ENCODE data around the gene ZMIZ1. TPM values are rescaled to one million over a fixed set of nuclear protein-coding genes. Genes with fewer than 3 reads are reported as not detected.

The ZMIZ1 gene
- total RNA-seq, 1 experiment from 2014 or later: 35.8 TPM

GRCh38 chr10:79084972-79085597, 16.3 kb downstream of the ZMIZ1 start:
- POLR2A ChIA-PET (ENCODE audit: low non-redundant PET): no interaction called here
- CTCF ChIA-PET: no interaction called here

GRCh38 chr10:79086822-79087221, 18.1 kb downstream of the ZMIZ1 start:
- no TSS peak for BruUV-seq (replicated peaks)
- POLR2A ChIA-PET (ENCODE audit: low non-redundant PET): no interaction called here

More at GRCh38 chr10:79084972-79085597, 16.3 kb downstream of the ZMIZ1 start:
- Histone ChIP-seq H3K4me1 (ENCODE audit: insufficient read depth, low read length, poor library complexity, severe bottlenecking) (peaks cover 21% of the 10 kb centered on the region), H3K4me3 (ENCODE audit: low read depth, low read length, poor library complexity, severe bottlenecking) (no peak overlapping the region), H3K9me3 (ENCODE audit: low read depth, low read length, poor library complexity, severe bottlenecking) (no peaks in the 10 kb centered on the region), H3K36me3 (ENCODE audit: insufficient read depth, low read length, poor library complexity, severe bottlenecking) (no peaks in the 10 kb centered on the region), H3K27me3 (replicated peaks; ENCODE audit: insufficient read depth, low read depth, low read length, poor library complexity) (no peaks in the 10 kb centered on the region), H3K27ac (ENCODE audit: low read depth, low read length, poor library complexity, severe bottlenecking) (no peak overlapping the region)
- intact Hi-C loops (cut with micrococcal nuclease; ENCODE audit: unreplicated experiment): no loop called here
- no TSS peak for BruUV-seq (replicated peaks)
- no peak for TF ChIP-seq EZH2 (IDR thresholded peaks at IDR 0.05; ENCODE audit: borderline replicate concordance, low read depth, low read length, poor library complexity, severe bottlenecking)
- TF ChIP-seq CTCF (conservative IDR thresholded peaks at IDR 0.05; ENCODE audit: low read depth, low read length): no peak
- DNase-seq (ENCODE audit: low spot score): no peak

GRCh38 chr10:79087721-79088120, 19.0 kb downstream of the ZMIZ1 start:
- no peak for DNase-seq (ENCODE audit: low spot score)
- Histone ChIP-seq H3K27ac (ENCODE audit: low read depth, low read length, poor library complexity, severe bottlenecking) (no peak overlapping the region), H3K9me3 (ENCODE audit: low read depth, low read length, poor library complexity, severe bottlenecking) (no peaks in the 10 kb centered on the region), H3K27me3 (replicated peaks; ENCODE audit: insufficient read depth, low read depth, low read length, poor library complexity) (no peaks in the 10 kb centered on the region), H3K36me3 (ENCODE audit: insufficient read depth, low read length, poor library complexity, severe bottlenecking) (no peaks in the 10 kb centered on the region), H3K4me3 (ENCODE audit: low read depth, low read length, poor library complexity, severe bottlenecking) (no peak overlapping the region), H3K4me1 (ENCODE audit: insufficient read depth, low read length, poor library complexity, severe bottlenecking) (peaks cover 30% of the 10 kb centered on the region)
- intact Hi-C loops (cut with micrococcal nuclease; ENCODE audit: unreplicated experiment): no loop called here
- no TSS peak for BruUV-seq (replicated peaks)
- ChIA-PET POLR2A (ENCODE audit: low non-redundant PET) (no interaction called here), CTCF (no interaction called here)
- TF ChIP-seq CTCF (conservative IDR thresholded peaks at IDR 0.05; ENCODE audit: low read depth, low read length) (no peak), EZH2 (IDR thresholded peaks at IDR 0.05; ENCODE audit: borderline replicate concordance, low read depth, low read length, poor library complexity, severe bottlenecking) (no peak)

More at GRCh38 chr10:79086822-79087221, 18.1 kb downstream of the ZMIZ1 start:
- Histone ChIP-seq H3K27ac (ENCODE audit: low read depth, low read length, poor library complexity, severe bottlenecking) (no peak overlapping the region), H3K9me3 (ENCODE audit: low read depth, low read length, poor library complexity, severe bottlenecking) (no peaks in the 10 kb centered on the region), H3K27me3 (replicated peaks; ENCODE audit: insufficient read depth, low read depth, low read length, poor library complexity) (no peaks in the 10 kb centered on the region), H3K4me1 (ENCODE audit: insufficient read depth, low read length, poor library complexity, severe bottlenecking) (peaks cover 30% of the 10 kb centered on the region), H3K36me3 (ENCODE audit: insufficient read depth, low read length, poor library complexity, severe bottlenecking) (no peaks in the 10 kb centered on the region), H3K4me3 (ENCODE audit: low read depth, low read length, poor library complexity, severe bottlenecking) (no peak overlapping the region)
- TF ChIP-seq CTCF (conservative IDR thresholded peaks at IDR 0.05; ENCODE audit: low read depth, low read length) (no peak), EZH2 (IDR thresholded peaks at IDR 0.05; ENCODE audit: borderline replicate concordance, low read depth, low read length, poor library complexity, severe bottlenecking) (no peak)
- intact Hi-C loops (cut with micrococcal nuclease; ENCODE audit: unreplicated experiment): no loop called here
- DNase-seq (ENCODE audit: low spot score): no peak
- CTCF ChIA-PET: no interaction called here
